Measurements from ENCODE around the gene MAGI2.

The MAGI2 gene

GRCh38 chr7:78828317-78828716 is 625.1 kb downstream of the MAGI2 start:
- Histone ChIP-seq H3K79me1 (ENCODE audit: low read depth, low read length) (no peaks in the 10 kb centered on the region), H3K4ac (ENCODE audit: low read length) (no peak overlapping the region), H3K23ac (ENCODE audit: low read depth, low read length, poor library complexity) (no peak overlapping the region), H3K14ac (ENCODE audit: low read length) (no peak overlapping the region), H2BK12ac (ENCODE audit: low read length) (no peak overlapping the region), H3K27me3 (ENCODE audit: control insufficient read depth in 3 of 3, insufficient read depth in 3 of 3, low read depth in 1 of 3, low read length in 3 of 3) (no peaks in the 10 kb centered on the region), H3K4me2 (ENCODE audit: insufficient read depth, low read length, poor library complexity, severe bottlenecking) (no peak overlapping the region), H4K8ac (ENCODE audit: low read depth, low read length) (no peak overlapping the region), H2AK5ac (ENCODE audit: low read depth, low read length) (no peak overlapping the region), H4K91ac (ENCODE audit: low read depth, low read length, poor library complexity) (no peak overlapping the region), H2BK15ac (ENCODE audit: low read length) (no peak overlapping the region), H2BK5ac (ENCODE audit: low read length) (no peak overlapping the region), H2AFZ (ENCODE audit: low read length) (no peak overlapping the region), H3K4me1 (ENCODE audit: control insufficient read depth in 2 of 2, insufficient read depth in 1 of 2, low read depth in 1 of 2, low read length in 2 of 2) (no peaks in the 10 kb centered on the region), H3K27ac (replicated peaks; ENCODE audit: low read length) (no peak overlapping the region), H3K9ac (ENCODE audit: low read depth, low read length, poor library complexity) (no peak overlapping the region), H3K36me3 (replicated peaks in 1 of 2; ENCODE audit: control insufficient read depth in 2 of 2, insufficient read depth in 2 of 2, low read length in 2 of 2) (no peaks in the 10 kb centered on the region), H3K18ac (ENCODE audit: low read length) (no peak overlapping the region), H3K9me3 (replicated peaks in 1 of 2; ENCODE audit: control insufficient read depth in 2 of 2, insufficient read depth in 1 of 2, low read depth in 1 of 2, low read length in 2 of 2) (peaks cover 0 to under 1% of the 10 kb centered on the region in 2 donors), H3K4me3 (ENCODE audit: low read length in 2 of 2) (no peak overlapping the region), H2BK120ac (ENCODE audit: low read depth, low read length) (no peak overlapping the region)
- WGBS, 2 donors (ENCODE audit: extremely low coverage in 2 of 2, insufficient read length in 2 of 2, insufficient replicate concordance in 1 of 2): no CpG with 5 or more reads among the region's 1 CpG
- no peak for DNase-seq (ENCODE audit: low spot score)

- WGBS, 2 donors (ENCODE audit: extremely low coverage in 2 of 2, insufficient read length in 2 of 2, insufficient replicate concordance in 1 of 2): no CpG with 5 or more reads among the region's 4 CpGs
- no peak overlapping the region for H4K8ac ChIP-seq (ENCODE audit: low read depth, low read length)
- no peaks in the 10 kb centered on the region for H3K79me1 ChIP-seq (ENCODE audit: low read depth, low read length)
- H3K36me3 ChIP-seq (replicated peaks in 1 of 2; ENCODE audit: control insufficient read depth in 2 of 2, insufficient read depth in 2 of 2, low read length in 2 of 2): no peaks in the 10 kb centered on the region
- H3K23ac ChIP-seq (ENCODE audit: low read depth, low read length, poor library complexity): no peak overlapping the region
- no peak for DNase-seq (ENCODE audit: low spot score)
- no peaks in the 10 kb centered on the region for H3K4me1 ChIP-seq (ENCODE audit: control insufficient read depth in 2 of 2, insufficient read depth in 1 of 2, low read depth in 1 of 2, low read length in 2 of 2)
- H3K27ac ChIP-seq (replicated peaks; ENCODE audit: low read length): no peak overlapping the region
- no peak overlapping the region for H3K14ac ChIP-seq (ENCODE audit: low read length)
- H2AK5ac ChIP-seq (ENCODE audit: low read depth, low read length): no peak overlapping the region
- H3K4me3 ChIP-seq (ENCODE audit: low read length in 2 of 2): no peak overlapping the region
- no peak overlapping the region for H3K4me2 ChIP-seq (ENCODE audit: insufficient read depth, low read length, poor library complexity, severe bottlenecking)
- no peak overlapping the region for H3K4ac ChIP-seq (ENCODE audit: low read length)
- no peak overlapping the region for H2BK120ac ChIP-seq (ENCODE audit: low read depth, low read length)
- H3K27me3 ChIP-seq (ENCODE audit: control insufficient read depth in 3 of 3, insufficient read depth in 3 of 3, low read depth in 1 of 3, low read length in 3 of 3): no peaks in the 10 kb centered on the region
- H2BK5ac ChIP-seq (ENCODE audit: low read length): no peak overlapping the region
- no peak overlapping the region for H3K18ac ChIP-seq (ENCODE audit: low read length)
- no peak overlapping the region for H2BK15ac ChIP-seq (ENCODE audit: low read length)
- no peak overlapping the region for H4K91ac ChIP-seq (ENCODE audit: low read depth, low read length, poor library complexity)
- peaks cover 2 to 3% of the 10 kb centered on the region in 2 donors for H3K9me3 ChIP-seq (replicated peaks in 1 of 2; ENCODE audit: control insufficient read depth in 2 of 2, insufficient read depth in 1 of 2, low read depth in 1 of 2, low read length in 2 of 2)
- no peak overlapping the region for H2BK12ac ChIP-seq (ENCODE audit: low read length)
- H3K9ac ChIP-seq (ENCODE audit: low read depth, low read length, poor library complexity): no peak overlapping the region
- no peak overlapping the region for H2AFZ ChIP-seq (ENCODE audit: low read length)
Measured at GRCh38 chr7:78803501-78804127, 649.9 kb downstream of the MAGI2 start.

- no peaks in the 10 kb centered on the region for H3K27me3 ChIP-seq (ENCODE audit: control insufficient read depth in 3 of 3, insufficient read depth in 3 of 3, low read depth in 1 of 3, low read length in 3 of 3)
- no peak overlapping the region for H3K4ac ChIP-seq (ENCODE audit: low read length)
- no peak overlapping the region for H2BK120ac ChIP-seq (ENCODE audit: low read depth, low read length)
- H4K91ac ChIP-seq (ENCODE audit: low read depth, low read length, poor library complexity): no peak overlapping the region
- no peak overlapping the region for H2AK5ac ChIP-seq (ENCODE audit: low read depth, low read length)
- H3K18ac ChIP-seq (ENCODE audit: low read length): no peak overlapping the region
- no peak overlapping the region for H3K9ac ChIP-seq (ENCODE audit: low read depth, low read length, poor library complexity)
- H3K14ac ChIP-seq (ENCODE audit: low read length): no peak overlapping the region
- no peak overlapping the region for H3K23ac ChIP-seq (ENCODE audit: low read depth, low read length, poor library complexity)
- no peak overlapping the region for H3K4me2 ChIP-seq (ENCODE audit: insufficient read depth, low read length, poor library complexity, severe bottlenecking)
- H3K79me1 ChIP-seq (ENCODE audit: low read depth, low read length): no peaks in the 10 kb centered on the region
- no peaks in the 10 kb centered on the region for H3K36me3 ChIP-seq (replicated peaks in 1 of 2; ENCODE audit: control insufficient read depth in 2 of 2, insufficient read depth in 2 of 2, low read length in 2 of 2)
- H2BK5ac ChIP-seq (ENCODE audit: low read length): no peak overlapping the region
- H3K4me3 ChIP-seq (ENCODE audit: low read length in 2 of 2): no peak overlapping the region
- DNase-seq (ENCODE audit: low spot score): no peak
- no peak overlapping the region for H4K8ac ChIP-seq (ENCODE audit: low read depth, low read length)
- H3K4me1 ChIP-seq (ENCODE audit: control insufficient read depth in 2 of 2, insufficient read depth in 1 of 2, low read depth in 1 of 2, low read length in 2 of 2): no peaks in the 10 kb centered on the region
- peaks cover 0 to 3% of the 10 kb centered on the region in 2 donors for H3K9me3 ChIP-seq (replicated peaks in 1 of 2; ENCODE audit: control insufficient read depth in 2 of 2, insufficient read depth in 1 of 2, low read depth in 1 of 2, low read length in 2 of 2)
- no peak overlapping the region for H2BK15ac ChIP-seq (ENCODE audit: low read length)
- H3K27ac ChIP-seq (replicated peaks; ENCODE audit: low read length): no peak overlapping the region
- no peak overlapping the region for H2BK12ac ChIP-seq (ENCODE audit: low read length)
- WGBS, 2 donors (ENCODE audit: extremely low coverage in 2 of 2, insufficient read length in 2 of 2, insufficient replicate concordance in 1 of 2): no CpG with 5 or more reads among the region's 2 CpGs
- H2AFZ ChIP-seq (ENCODE audit: low read length): no peak overlapping the region
Measured at GRCh38 chr7:78794101-78794500, 659.4 kb downstream of the MAGI2 start.

GRCh38 chr7:78792624-78793023 is 660.8 kb downstream of the MAGI2 start:
- H4K8ac ChIP-seq (ENCODE audit: low read depth, low read length): no peak overlapping the region
- H3K4me3 ChIP-seq (ENCODE audit: low read length in 2 of 2): no peak overlapping the region
- no peak overlapping the region for H2BK15ac ChIP-seq (ENCODE audit: low read length)
- H3K23ac ChIP-seq (ENCODE audit: low read depth, low read length, poor library complexity): no peak overlapping the region
- no peak overlapping the region for H2BK5ac ChIP-seq (ENCODE audit: low read length)
- no peak overlapping the region for H4K91ac ChIP-seq (ENCODE audit: low read depth, low read length, poor library complexity)
- no peak overlapping the region for H3K9ac ChIP-seq (ENCODE audit: low read depth, low read length, poor library complexity)
- no peak overlapping the region for H2AFZ ChIP-seq (ENCODE audit: low read length)
- H3K9me3 ChIP-seq (replicated peaks in 1 of 2; ENCODE audit: control insufficient read depth in 2 of 2, insufficient read depth in 1 of 2, low read depth in 1 of 2, low read length in 2 of 2): peaks cover 0 to 3% of the 10 kb centered on the region in 2 donors
- no peak overlapping the region for H2AK5ac ChIP-seq (ENCODE audit: low read depth, low read length)
- no peak overlapping the region for H3K4ac ChIP-seq (ENCODE audit: low read length)
- no peak overlapping the region for H3K14ac ChIP-seq (ENCODE audit: low read length)
- WGBS, 2 donors (ENCODE audit: extremely low coverage in 2 of 2, insufficient read length in 2 of 2, insufficient replicate concordance in 1 of 2): no CpG with 5 or more reads among the region's 3 CpGs
- H3K36me3 ChIP-seq (replicated peaks in 1 of 2; ENCODE audit: control insufficient read depth in 2 of 2, insufficient read depth in 2 of 2, low read length in 2 of 2): no peaks in the 10 kb centered on the region
- H2BK12ac ChIP-seq (ENCODE audit: low read length): no peak overlapping the region
- no peak overlapping the region for H2BK120ac ChIP-seq (ENCODE audit: low read depth, low read length)
- H3K4me2 ChIP-seq (ENCODE audit: insufficient read depth, low read length, poor library complexity, severe bottlenecking): no peak overlapping the region
- no peak overlapping the region for H3K18ac ChIP-seq (ENCODE audit: low read length)
- no peaks in the 10 kb centered on the region for H3K79me1 ChIP-seq (ENCODE audit: low read depth, low read length)
- H3K27ac ChIP-seq (replicated peaks; ENCODE audit: low read length): no peak overlapping the region
- no peaks in the 10 kb centered on the region for H3K4me1 ChIP-seq (ENCODE audit: control insufficient read depth in 2 of 2, insufficient read depth in 1 of 2, low read depth in 1 of 2, low read length in 2 of 2)
- H3K27me3 ChIP-seq (ENCODE audit: control insufficient read depth in 3 of 3, insufficient read depth in 3 of 3, low read depth in 1 of 3, low read length in 3 of 3): no peaks in the 10 kb centered on the region
- DNase-seq (ENCODE audit: low spot score): no peak

Measured in neuronal stem cell (in vitro differentiated cells).